Posterior cingulate gyrus (tissue), 11 donors: ENCODE results near the gene ZNF816.
"Not testable (repeated sequence)": the region's sequence is repeated elsewhere in the genome, so short reads cannot be mapped to it uniquely, and the experiment has no call there.

Source experiments
- DNase-seq, 10 donors: peaks; one replicate each; pipeline versions ENCODE4 v3.0.0 to v3.0.0-alpha.2; 2020 to 2021; ENCODE audit warnings: mixed read lengths in 3 of 10
- intact Hi-C: fragments of 100-400 bp; cut with DNase I; formaldehyde crosslinking; loops from one replicate; pipeline ENCODE4 v1.15.1; 2023

Gene ZNF816

DNA sequence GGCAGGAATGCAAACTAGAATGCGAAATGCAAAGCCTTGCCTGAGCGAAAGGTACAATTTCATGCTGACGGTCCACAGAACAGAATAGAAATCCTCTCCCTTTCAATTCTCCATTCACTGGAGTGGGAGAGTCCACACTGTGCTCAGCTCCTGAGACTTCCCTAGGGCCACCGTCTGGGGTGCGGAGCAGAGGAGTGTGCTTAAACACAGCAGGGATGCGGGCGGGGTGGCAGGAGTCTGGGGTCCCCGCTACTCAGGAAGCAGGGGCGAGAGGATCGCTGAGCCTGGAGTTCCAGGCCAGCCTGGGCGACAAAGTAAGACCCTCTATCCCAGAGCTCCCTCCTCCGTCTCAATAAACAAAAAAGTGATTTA is 552 bp upstream of the ZNF816 start:
- intact Hi-C loops: loop anchor here (10.0 kb wide), 1 partner anchor 222 kb away; no protein-coding TSS in a partner anchor
- peak in 2 of 10 donors; percentile 16 to 84 for DNase-seq

DNA sequence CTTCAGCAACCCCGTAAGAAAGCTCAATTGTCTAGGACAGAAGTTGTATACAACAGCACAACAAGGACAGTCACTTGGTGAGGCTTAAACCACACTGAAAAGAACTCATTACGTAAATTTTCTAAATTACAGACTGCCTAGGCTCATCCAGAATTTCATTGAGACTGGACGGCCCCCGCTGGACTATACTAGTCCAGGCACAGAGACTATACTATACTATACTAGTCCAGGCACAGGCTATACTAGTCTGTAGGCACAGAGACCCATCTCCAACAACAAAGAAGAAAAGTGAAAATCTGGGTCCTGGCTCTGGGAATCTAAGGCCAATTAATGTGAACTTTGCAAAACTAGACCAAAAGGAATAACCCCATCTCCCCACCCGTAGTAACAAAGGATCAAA is 700 bp downstream of the ZNF816 start:
- no peak for DNase-seq
- intact Hi-C loops: loop anchor here (10.0 kb wide), 1 partner anchor 223 kb away; no protein-coding TSS in a partner anchor

DNA sequence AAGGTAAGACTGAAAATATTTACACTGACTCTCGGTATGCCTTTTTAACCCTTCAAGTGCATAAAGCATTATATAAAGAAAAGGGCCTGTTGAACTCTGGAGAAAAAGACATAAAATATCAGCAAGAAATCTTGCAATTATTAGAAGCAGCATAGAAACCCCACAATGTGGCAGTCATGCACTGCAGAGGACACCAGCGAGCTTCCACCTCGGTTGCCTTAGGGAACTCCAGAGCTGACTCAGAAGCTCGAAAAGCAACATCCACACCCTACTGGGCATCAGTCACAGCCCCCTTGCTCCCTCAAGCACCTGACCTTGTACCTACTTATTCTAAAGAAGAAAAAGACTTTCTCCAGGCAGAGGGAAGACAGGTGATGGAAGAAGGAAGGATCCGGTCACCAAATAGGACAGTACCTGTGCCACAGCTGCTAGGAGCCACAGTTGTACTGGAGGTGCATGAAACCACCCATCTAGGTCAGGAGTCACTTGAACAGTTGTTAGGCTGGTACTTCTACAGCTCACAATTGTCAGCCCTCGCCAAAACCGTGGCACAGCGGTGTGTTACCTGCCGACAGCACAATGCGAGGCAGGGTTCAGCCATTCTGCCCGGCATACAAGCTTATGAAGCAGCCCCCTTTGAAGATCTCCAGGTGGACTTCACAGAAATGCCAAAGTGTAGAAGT is 2.9 kb downstream of the ZNF816 start:
- no peak for DNase-seq
- intact Hi-C loops: loop anchor here (10.0 kb wide), 1 partner anchor 225 kb away; no protein-coding TSS in a partner anchor

- intact Hi-C loops: no loop called here
- DNase-seq: no peak
Measured at GRCh38 chr19:52957591-52957990, 5.1 kb downstream of the ZNF816 start.

GRCh38 chr19:52956917-52957316 is 5.8 kb downstream of the ZNF816 start:
- intact Hi-C loops: no loop called here
- no peak for DNase-seq

DNA sequence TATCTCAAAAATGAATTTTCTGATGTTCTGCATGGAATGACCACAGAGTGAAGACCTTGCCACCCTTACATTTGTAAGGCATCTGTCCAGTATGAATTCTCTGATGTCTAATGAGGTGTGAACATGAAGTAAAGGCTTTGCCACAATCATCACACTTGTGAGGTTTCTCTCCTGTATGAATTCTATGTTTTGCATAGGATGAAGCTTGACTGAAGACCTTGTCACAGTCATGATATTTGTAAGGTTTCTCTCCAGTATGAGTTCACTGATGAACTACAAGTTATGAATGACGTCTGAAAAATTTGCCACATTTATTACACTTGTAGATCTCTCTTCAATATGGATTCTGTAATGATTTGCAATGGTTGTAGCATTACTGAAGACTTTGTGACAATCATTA is 13.3 kb downstream of the ZNF816 start:
- intact Hi-C loops: no loop called here
- DNase-seq: no peak

- no peak for DNase-seq
- intact Hi-C loops: no loop called here
Measured at GRCh38 chr19:52948025-52948770, 14.5 kb downstream of the ZNF816 start.

- DNase-seq: peak in 3 of 10 donors; percentile 21 to 82 (median 80)
Measured at GRCh38 chr19:52946322-52947310, 16.1 kb downstream of the ZNF816 start.

DNA sequence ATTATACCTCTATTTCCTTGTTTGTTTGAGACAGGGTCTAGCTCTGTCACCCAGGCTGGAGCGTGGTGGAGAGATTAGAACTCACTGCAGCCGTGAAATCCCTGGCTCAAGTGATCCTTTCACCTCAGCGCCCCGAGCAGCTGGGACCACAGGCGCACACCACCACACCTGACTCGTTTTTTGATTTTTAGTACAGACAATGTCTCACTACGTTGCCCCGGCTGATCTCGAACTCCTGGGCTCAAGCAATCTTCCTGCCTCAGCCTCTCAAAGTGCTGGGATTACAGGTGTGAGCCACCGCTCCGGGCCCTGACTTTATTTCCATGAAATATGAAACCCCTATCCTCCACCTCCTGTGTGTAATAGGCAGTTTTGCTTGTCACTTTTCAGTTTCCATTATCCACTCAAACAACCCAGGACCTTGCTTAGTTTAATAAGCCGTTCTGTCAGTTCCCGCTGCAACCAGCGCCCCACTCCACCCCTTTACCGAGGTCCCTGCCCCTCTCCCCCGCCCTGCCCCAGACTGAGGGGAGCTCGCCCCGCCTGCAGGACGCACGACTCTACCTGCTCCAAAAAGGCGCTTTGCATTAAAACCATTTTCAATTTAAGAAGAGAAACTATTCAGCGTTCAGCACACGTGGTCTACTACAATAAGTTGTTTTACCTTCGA is 16.9 kb downstream of the ZNF816 start:
- no peak for DNase-seq
- intact Hi-C loops: no loop called here

More at GRCh38 chr19:52946322-52947310, 16.1 kb downstream of the ZNF816 start:
- intact Hi-C loops: no loop called here

DNA sequence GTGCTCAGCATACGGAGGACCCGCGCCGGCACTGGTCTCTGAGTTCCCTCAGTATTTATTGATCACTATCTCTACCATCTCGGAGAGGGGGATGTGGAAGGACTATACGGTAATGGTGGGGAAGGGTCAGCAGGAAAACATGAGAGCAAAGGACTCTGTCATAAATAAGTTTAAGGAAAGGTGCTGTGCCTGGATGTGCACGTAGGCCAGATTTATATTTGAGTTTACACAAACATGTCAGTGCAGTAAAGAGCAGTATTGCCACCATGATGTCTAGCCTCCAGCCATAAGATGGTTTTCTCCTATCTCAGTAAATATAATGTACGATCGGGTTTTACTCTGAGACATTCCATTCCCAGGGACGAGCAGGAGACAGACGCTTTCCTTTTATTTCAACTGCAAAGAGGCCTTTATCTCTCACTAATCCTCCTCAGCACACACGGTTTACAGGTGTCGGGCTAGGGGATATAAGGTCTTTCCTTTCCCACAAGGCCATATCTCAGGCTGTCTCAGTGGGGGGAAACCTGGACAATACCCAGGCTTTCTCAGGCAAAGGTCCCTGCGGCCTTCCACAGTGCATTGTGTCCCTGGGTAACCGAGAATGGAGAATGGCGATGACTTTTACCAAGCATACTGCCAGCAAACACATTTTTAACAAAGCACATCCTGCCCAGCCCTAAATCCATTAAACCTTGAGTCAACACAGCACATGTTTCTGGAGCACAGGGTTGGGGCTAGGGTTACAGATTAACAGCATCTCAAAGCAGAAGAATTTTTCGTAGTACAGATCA is 17.8 kb downstream of the ZNF816 start:
- intact Hi-C loops: not testable (repeated sequence)
- DNase-seq: peak in 1 of 10 donors; percentile 29

DNA sequence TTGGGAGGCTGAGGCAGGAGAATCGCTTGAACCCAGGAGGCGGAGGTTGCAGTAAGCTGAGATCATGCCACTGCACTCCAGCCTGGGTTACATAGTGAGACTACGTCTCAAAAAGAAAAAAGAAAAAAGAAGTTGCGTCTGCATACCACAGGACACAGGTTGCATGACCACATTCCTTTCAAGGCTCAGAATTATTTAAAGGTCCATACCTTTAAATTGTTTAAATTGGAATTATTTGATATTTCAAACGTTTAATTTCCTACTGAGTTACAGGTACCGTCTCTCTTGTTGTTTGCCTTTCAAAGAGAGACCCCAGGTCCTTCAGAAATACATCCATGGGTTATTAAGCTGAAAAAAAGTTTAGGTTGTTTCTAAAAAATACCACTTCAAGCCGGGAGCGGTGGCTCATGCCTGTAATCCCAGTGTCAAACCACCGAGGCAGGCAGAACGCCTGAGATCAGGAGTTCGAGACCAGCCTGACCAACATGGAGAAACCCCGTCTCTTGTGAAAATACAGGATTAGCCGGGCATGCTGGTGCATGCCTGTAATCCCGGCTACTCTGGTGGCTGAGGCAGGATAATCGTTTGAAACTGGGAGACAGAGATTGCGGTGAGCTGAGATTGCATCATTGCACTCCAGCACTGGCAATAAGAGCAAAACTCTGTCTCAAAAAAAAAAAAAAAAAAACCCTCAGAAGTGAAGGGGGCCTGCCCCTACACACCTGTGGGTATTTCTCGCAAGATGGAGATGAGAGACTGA is 18.6 kb downstream of the ZNF816 start:
- peak in 1 of 10 donors; percentile 39 for DNase-seq
- intact Hi-C loops: no loop called here

GRCh38 chr19:52943134-52943883 is 19.4 kb downstream of the ZNF816 start:
- DNase-seq: peak in 2 of 10 donors; percentile 19 to 46
- intact Hi-C loops: no loop called here

DNA sequence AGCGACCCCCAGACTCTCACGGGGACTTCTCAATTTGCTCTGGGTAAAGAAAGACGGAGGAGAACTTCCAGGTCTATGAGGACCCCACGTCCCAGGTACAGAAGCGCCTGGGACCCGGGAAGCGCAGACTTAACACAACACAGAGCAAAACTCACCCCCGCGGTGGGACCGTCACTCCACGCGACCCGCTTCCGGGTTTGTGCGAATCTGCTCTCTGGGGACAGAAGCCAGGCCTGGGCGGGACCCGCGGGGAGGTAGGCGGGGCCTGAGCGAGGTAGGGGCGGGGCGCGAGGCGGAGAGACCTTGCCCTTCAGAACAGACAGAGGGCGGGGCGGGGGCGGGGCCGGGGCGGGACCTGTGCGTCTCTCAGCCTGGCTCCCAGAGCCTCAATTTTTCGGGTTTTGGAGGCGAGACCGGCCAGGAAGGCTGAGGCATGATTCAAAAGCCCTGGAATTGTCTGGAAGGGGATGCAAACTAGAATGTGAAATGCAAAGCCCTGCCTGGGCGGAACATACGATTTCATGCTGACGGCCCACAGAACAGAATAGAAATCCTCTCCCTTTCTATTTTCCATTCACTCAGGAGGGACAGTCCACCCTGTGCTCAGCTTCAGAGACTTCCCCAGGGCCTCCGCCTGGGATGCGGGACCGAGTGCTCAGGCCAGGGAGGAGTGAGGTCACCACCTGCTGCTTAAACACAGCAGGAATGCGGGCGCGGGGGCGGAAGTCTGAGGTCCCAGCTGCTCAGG is 20.1 kb downstream of the ZNF816 start:
- intact Hi-C loops: no loop called here
- DNase-seq: peak; percentile 61 to 97 (median 80)

GRCh38 chr19:52941941-52942385 is 20.7 kb downstream of the ZNF816 start:
- peak in 2 of 10 donors; percentile 69 to 77 for DNase-seq
- intact Hi-C loops: no loop called here

- peak in 1 of 10 donors; percentile 18 for DNase-seq
- intact Hi-C loops: not testable (repeated sequence)
Measured at GRCh38 chr19:52941523-52941922, 21.2 kb downstream of the ZNF816 start.

- intact Hi-C loops: not testable (repeated sequence)
- peak in 2 of 10 donors; percentile 13 to 22 for DNase-seq
Measured at GRCh38 chr19:52940905-52941304, 21.8 kb downstream of the ZNF816 start.

GRCh38 chr19:52938761-52939160 is 23.9 kb downstream of the ZNF816 start:
- intact Hi-C loops: no loop called here
- DNase-seq: no peak
